ENCODE measurements around the gene DPH2.

DNA sequence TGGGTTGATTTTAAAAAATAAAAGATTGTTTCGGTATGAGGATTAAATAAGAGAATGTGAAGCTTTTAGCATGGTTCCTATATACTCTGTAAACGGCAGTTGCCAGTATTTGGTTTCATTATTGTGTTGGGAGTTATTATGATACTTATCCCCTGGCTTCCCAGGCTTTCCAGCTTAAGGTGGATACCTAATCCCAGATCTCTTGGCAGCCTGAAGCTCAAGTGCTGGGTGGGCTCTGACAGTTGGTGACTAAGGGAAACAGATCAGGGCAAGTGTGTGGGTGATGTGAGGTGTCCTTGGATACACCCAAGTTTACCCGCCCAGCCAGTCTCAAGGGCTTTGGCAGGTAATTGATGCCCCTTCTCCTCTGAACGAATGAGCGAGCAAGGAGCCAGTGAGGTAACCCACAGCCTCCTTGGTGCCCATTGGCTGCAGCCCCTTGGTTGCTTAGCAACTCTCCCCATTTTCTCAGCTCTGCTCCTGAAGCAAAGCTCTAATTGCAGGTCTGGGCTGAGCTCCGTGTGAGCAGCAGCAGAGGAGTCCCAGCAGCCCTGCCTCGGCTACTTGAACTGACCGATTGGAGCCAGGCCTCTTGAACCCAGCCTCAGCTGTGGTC, 17.0 kb upstream of the DPH2 start:
- TF ChIP-seq POLR2A (IDR thresholded peaks at IDR 0.05) = no peak
- TF ChIP-seq POLR2AphosphoS5 (IDR thresholded peaks at IDR 0.05) = no peak

Measured in sigmoid colon (tissue), 4 donors.